Left hindlimb (tissue), 1 donor: ENCODE data around the gene CDH4.

Source experiments
- DNase-seq: peaks from one replicate; pipeline ENCODE4 v3.0.0-alpha.2; 2018

Gene CDH4

DNA sequence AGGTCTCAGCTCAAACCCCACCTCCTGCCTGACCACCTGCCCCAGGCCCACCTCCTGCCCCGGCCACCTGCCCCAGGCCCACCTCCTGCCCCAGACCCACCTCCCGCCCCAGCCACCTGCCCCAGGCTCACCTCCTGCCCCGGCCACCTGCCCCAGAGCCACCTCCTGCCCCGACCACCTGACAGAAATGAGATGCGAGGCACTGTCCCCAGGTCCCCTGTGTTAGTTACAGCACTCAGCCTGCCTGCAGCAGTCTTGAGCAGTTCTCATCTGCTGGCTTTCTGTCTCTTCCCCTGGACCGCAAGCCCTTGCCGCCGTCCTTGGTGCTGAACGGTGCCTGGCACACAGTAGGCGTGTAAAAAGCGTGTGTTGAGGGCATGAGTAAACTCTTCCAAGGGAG is 79.5 kb downstream of the CDH4 start:
- DNase-seq = peak; percentile 58

DNA sequence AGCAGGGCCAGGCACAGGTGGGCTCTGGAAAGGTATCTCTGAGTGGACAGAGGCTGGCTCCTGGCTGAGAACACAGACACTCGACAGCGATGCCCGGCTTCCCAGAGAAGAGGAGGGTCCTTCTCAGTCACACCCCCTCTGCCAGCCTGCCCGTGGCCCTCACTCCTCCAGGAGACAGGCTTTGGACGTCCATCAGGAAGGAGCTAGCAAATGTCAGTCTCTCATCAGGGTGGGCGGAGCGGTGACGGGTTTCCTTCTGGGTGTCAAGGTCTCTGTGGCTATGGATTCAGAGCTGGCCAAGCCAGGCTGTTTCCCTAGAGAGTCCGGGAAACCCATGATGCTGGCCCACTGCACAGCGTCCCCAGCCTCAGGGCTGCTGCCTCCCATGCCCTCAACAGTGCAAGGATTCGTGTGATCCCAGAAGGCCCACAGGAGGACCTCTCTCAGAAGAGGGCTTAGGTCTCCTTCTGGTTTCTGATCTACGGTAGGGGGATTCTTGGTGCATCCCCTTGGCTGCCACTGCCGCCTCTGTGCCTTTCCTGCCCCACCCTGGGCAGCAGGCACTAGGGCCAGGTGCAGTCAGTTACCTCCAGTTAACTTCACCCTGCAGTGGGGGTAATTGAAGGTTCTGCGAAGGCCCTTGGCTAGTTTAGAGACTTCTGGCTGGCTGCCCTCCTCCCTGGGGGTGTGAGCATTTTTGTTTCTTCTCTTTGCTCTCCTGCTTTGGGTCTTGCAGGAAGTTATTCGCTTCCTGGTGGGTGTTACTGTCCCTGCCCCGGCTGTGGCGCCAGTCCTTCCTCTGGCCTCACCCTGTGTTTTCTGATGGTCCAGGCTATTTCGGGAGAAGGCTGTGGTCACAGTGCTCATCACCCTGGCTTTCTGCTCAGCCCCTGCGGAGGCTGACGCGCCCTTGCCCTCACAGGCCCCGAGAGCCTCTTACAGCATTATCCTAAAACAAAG is 80.2 kb downstream of the CDH4 start:
- DNase-seq = no peak

- DNase-seq = no peak
Observed at GRCh38 chr20:61333484-61334108, 81.5 kb downstream of the CDH4 start.

- DNase-seq = no peak
Observed at GRCh38 chr20:61340157-61340556, 88.1 kb downstream of the CDH4 start.

DNA sequence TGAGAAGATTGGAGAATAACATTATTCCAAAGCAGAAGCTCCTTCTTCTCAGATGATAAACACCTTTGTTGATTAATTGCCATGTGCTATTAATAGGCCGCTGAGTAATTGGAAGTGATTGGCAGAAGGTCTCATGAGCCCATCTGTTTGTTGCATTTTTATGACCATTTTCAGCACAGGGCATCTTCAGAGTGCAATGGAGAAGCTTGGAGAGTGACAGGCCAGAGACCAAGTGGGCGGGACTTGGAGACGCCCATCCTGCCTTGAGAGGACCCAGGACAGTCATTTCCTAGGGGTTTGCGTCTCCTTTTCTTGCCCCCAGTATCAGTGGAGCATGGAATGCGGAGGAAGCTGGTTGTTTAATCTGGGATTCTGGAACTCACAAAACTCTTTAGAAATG is 89.5 kb downstream of the CDH4 start:
- no peak for DNase-seq

- no peak for DNase-seq
Observed at GRCh38 chr20:61343934-61344333, 91.9 kb downstream of the CDH4 start.

DNA sequence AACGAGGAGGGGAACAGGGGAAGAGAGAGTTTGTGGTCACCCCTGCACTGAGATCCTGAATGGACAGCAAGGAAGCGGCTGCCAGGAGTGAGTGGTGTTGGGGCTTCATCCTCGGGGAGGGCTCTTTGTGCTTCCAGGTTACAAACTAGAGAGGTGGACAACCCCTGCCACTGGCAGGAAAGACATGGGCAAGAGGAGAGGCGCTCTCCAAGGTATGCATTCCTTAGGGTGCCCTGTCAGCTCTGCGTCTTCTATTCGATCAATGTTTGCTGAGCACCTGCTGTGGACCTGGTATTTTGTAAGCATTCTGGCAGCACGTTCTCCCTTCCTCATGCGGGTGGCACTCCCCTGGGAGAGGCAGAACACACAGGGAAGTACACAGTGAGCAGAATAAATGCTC is 93.6 kb downstream of the CDH4 start:
- no peak for DNase-seq

DNA sequence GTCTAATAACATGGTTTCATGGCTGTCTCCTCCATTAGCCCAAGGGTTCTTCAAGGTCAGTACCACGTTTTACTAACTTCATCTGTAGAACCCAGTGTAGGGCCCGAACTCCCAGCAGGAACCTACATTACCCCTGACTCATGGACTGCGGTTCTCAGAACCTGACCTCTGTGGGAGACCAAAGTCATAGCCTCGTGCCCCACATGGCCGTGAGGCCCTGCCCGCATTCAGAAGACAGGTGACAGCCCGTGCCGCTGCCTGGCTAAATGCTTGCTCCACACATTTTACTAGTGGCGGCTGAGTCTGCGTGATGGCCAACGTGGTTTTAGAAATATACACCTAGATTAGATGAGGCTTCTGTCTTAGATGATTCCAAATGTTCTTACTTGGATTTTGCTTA is 94.9 kb downstream of the CDH4 start:
- no peak for DNase-seq

GRCh38 chr20:61347443-61347842 is 95.4 kb downstream of the CDH4 start:
- no peak for DNase-seq

DNA sequence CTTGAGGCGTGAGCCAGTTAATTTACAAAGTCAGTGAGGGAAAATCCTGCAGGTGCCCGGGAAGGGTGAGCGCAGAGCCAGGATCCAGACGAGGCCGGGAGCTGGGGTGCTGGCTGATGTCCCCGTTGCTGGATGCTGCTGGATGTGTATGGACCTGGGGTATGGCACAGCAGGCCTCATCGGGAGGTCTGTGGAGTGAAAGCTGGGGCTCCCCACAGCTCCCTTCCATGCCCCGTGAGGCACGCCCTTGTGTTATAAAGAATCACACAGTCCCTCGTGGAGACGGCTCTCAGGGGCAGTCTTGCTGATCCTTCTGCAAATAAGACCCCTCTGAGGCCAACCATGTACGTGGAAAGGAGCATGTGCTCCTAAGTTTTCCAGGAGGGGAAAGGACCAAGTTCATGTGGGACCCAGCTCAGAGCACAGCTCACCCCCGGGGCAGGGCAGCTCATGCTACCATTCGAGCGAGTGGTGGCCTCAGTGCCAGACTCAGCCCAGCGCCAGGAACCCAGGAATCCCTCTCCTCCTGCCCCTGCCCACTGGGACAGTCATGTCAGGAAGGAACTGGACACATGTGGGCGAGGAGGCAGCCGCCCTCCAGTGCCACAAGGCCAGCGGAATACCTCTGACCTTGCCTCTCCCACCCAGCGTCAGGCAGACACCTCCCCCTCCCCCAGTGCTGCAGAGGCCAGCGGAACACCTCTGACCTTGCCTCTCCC is 97.5 kb downstream of the CDH4 start:
- DNase-seq = no peak

DNA sequence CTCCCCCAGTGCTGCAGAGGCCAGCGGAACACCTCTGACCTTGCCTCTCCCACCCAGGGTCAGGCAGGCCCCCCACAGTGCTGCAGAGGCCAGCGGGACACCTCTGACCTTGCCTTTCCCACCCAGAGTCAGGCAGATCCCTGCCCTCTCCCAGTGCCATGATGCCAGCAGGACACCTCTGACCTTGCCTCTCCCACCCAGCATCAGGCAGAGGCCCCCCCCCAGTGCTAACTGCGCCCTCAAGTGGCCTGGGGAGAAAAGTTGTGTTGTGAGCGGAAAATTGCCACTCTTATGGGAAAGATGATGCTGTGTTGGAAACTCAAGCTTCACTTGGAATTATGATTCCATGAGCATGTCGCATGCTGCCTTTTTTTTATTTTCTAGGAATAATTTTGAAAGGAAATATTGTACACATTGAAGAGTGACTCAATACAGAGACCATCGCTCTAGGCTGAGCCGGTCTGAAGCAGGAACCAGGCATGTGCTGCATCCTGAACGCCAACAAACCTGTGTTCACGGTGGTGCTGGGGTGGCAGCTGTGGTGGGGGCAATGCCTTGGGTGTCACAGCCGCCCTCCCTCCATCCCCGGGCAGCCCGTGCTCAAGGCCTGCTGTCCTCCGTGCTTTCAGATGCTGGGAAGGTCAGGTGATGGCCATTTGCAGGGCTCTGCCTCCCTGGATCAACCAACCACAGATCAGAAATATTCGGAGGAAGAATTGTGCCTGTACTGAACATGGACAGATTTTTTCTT is 98.6 kb downstream of the CDH4 start:
- DNase-seq = no peak

GRCh38 chr20:61352346-61353260 is 100.5 kb downstream of the CDH4 start:
- no peak for DNase-seq

DNA sequence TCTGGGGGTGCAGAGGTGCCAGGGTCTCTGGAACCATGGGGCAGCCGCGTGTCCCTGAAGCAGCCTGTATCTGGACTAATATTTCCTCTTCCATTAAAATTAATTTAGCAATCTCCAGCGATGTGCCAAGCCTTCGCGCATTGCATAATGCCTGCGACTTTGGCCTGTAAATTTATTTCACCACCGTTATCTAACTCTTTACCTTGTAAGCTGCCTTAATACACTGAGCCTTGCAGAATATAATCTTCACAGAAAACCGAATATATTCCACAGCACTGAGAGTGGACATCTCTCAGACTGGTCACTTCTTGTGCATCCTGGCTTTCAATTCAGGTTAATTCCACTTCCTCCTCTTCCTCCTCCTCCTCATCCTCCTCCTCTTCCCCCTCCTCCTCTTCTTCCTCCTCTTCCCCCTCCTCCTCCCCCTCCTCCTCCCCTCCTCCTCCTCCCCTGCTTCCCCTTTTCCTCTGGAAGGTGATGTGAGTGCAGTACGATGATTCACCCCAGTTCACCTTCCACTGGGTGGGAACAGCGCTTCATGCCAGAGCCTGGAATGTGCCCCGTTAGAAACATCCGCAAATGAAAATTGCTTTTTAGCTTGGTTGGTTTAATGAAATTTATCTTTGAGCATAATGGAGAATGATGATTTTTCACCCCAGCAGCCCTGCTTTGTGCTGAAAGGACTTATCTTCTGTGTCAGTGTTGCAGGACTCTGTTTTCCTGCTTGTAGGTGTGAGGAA is 101.4 kb downstream of the CDH4 start:
- DNase-seq = no peak

- DNase-seq = no peak
Observed at GRCh38 chr20:61354001-61354390, 101.9 kb downstream of the CDH4 start.

GRCh38 chr20:61354501-61354900 is 102.4 kb downstream of the CDH4 start:
- no peak for DNase-seq

- DNase-seq = no peak
Observed at GRCh38 chr20:61354901-61355495, 102.9 kb downstream of the CDH4 start.

- DNase-seq = no peak
Observed at GRCh38 chr20:61355585-61355984, 103.5 kb downstream of the CDH4 start.

GRCh38 chr20:61356196-61356595 is 104.1 kb downstream of the CDH4 start:
- DNase-seq = no peak

DNA sequence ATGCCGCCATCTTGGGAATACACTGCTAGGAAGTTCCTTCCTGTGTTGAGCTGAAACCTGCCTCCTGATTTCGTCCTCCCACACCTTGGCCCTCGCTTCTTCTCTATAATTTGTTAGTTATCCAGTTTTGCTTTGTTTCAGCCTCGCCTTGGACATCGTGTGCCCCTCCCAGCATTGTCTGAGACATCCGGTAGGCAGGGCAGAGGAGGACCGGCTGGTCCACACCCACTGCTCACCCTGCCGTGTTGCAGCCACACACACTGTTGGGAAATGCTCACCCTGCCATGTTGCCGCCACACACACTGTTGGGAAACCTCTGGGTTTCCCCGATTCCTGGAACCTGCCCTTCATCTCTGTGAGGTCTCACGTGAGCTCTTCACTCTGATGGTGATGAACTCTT is 105.1 kb downstream of the CDH4 start:
- DNase-seq = no peak

GRCh38 chr20:61359254-61359653 is 107.2 kb downstream of the CDH4 start:
- no peak for DNase-seq

- no peak for DNase-seq
Observed at GRCh38 chr20:61360296-61360695, 108.2 kb downstream of the CDH4 start.
